ENCODE results near the gene ZNF217.

- TF ChIP-seq TAL1 (IDR thresholded peaks at IDR 0.05) (no peak), POLR2A (conservative IDR thresholded peaks at IDR 0.05) (no peak), TEAD2 (tag; IDR thresholded peaks at IDR 0.05) (no peak), POLR2AphosphoS5 (IDR thresholded peaks at IDR 0.05; ENCODE audit: control insufficient read depth, insufficient read depth, low read depth, low read length) (no peak), NCOA4 (IDR thresholded peaks at IDR 0.05; ENCODE audit: partially characterized antibody) (no peak), MYNN (IDR thresholded peaks at IDR 0.05) (no peak), MYNN (CRISPR knock-in tag; IDR thresholded peaks at IDR 0.05) (no peak), ATF7 (IDR thresholded peaks at IDR 0.05) (no peak), BACH1 (tag; IDR thresholded peaks at IDR 0.05) (no peak)
- TF ChIP-seq, protein P1, sequence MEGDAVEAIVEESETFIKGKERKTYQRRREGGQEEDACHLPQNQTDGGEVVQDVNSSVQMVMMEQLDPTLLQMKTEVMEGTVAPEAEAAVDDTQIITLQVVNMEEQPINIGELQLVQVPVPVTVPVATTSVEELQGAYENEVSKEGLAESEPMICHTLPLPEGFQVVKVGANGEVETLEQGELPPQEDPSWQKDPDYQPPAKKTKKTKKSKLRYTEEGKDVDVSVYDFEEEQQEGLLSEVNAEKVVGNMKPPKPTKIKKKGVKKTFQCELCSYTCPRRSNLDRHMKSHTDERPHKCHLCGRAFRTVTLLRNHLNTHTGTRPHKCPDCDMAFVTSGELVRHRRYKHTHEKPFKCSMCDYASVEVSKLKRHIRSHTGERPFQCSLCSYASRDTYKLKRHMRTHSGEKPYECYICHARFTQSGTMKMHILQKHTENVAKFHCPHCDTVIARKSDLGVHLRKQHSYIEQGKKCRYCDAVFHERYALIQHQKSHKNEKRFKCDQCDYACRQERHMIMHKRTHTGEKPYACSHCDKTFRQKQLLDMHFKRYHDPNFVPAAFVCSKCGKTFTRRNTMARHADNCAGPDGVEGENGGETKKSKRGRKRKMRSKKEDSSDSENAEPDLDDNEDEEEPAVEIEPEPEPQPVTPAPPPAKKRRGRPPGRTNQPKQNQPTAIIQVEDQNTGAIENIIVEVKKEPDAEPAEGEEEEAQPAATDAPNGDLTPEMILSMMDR (IDR thresholded peaks at IDR 0.05 in 2 of 3, conservative IDR thresholded peaks at IDR 0.05 in 1 of 3; ENCODE audit: insufficient read depth in 2 of 3, low read depth in 1 of 3, low read length in 3 of 3), result no peak
These were observed 38.4 kb upstream of the ZNF217 start for GRCh38 chr20:53631909-53632662.
